ENCODE data around the gene EGLN1.
A peak's percentile ranks its signal among the peaks of the same experiment; 100 is the strongest.

Gene EGLN1

DNA sequence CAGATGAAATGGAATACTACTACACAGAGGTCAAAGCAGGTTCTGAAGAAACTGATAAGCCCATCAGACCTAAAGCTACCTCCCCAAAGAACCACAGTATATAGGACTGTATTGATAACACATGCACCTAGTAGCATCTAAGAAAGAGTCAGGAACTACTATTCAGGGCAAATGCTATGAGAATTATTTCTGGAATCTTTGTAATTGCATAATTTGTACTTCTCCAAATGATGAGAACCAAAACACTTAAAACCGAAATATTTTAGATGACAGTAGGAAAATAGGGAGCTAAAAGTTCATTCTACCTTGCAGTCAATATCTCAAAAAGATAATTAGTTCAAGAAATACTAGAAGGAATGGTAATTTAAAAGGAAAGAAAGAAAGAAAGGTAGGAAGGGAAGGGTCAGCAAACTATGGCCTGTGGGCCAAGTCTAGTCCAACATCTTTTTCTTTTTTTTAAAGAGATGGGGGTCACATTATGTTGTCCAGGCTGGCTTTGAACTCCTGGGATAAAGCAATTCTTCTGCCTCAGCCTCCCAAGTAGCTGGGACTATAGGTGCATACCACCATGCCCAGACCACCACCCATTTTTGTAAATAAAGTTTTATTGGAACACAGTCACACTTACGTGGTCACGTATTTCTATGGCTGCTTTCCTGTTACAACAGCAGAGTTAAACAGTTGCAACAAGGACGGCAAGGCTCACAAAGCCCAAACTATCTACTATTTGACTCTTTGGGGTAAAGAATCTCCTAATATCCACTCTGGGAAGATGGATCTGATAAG, 24.0 kb downstream of the EGLN1 start:
- no peak for DNase-seq (ENCODE audit: low read depth in 1 of 2, low spot score in 1 of 2)

DNA sequence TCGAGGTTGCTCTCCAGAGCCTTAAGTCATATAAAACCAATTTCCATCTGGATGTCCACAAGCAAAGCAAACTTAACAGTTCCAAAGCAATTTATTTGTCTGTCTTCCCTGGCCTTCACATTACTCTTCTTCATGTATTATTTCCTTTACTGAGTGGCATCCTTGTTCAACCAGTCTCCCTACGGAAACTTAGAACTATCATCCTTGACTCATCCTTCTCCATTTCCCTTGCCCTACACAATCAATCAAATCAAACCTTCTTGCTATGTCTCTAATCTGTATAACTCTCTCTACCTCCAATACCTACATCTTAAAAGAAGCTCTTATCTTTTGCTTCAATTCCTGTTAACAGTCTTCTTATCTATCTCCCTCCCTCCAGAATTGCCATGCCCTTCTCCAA, 25.4 kb downstream of the EGLN1 start:
- no peak for DNase-seq (ENCODE audit: low read depth in 1 of 2, low spot score in 1 of 2)

DNA sequence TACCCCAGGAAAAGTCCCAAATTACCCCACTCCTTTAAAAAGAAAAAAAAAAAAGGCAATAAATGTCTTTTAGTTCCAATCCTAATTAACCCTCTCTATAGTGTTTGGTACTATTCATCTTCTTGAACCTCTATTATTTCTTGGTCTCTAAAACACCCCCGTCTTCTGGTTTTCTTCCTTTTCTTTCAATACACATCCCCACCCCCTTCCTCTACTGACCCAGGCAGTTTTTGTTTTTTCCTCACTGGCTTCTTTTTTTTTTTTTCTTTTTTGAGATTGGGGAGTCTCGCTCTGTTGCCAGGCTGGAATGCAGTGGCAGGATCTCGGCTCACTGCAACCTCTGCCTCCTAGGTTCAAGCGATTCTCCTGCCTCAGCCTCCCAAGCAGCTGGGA, 26.1 kb downstream of the EGLN1 start:
- DNase-seq (ENCODE audit: low read depth in 1 of 2, low spot score in 1 of 2): no peak

DNA sequence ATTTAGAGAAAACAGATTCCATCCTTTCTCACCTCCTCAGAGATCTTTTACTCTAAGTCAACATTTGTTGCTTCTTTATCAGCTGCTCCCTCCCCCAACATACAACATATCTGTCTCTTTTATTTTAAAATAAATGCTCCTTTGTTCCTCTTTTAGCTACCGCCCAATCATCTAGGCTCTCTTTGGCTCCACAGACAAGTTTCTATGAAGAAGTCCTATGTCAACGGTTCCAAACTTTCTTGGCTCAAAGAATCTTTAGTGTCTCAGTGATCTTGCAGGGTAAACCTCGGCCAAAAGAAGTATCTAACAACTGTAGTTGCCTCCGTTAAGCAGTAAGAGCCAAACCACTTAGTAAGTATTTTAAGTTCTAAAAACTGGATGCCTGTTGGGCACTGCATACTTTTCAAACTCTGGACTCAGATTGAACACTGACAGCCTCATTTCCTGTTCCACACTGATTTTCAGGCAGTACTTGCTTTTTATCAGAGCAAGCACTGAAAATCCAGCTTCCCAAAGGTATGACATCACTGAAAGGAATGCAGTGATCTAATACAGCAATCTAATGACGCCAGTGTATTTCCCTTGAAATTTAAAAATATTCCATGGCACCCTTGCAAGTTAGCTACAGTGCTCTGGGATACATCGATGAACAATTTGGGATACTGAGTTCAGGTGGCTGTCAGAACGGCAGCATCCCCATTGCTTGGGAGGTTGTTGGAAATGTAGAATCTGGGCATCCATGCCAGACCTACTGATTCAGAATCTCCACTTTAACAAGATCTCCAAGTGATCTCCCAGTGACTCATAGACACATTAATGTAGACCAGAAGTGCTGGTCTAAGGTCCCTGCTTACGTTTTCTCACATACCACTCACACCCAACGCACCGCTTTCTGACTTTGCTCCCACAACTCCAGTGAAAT, 26.8 kb downstream of the EGLN1 start:
- DNase-seq (ENCODE audit: low read depth in 1 of 2, low spot score in 1 of 2): no peak

DNA sequence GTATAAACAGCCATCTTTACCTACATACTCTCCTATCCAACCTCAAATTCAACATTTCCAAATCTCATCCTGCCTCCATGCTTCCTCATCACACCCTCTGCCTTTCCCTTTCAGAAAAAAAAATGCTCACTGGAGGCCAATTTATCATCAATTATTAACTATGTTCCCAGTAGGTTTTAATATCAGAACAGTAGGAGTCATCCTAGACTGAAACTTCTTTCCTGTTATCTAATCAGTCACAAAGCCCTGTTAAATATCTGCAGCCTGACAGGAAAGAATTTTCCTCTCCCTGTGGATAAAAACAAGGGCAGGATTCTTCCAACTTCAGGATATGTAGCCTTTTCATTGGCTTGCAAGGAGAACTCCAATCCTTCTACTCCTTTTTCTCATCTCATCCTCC, 28.4 kb downstream of the EGLN1 start:
- no peak for DNase-seq (ENCODE audit: low read depth in 1 of 2, low spot score in 1 of 2)

DNA sequence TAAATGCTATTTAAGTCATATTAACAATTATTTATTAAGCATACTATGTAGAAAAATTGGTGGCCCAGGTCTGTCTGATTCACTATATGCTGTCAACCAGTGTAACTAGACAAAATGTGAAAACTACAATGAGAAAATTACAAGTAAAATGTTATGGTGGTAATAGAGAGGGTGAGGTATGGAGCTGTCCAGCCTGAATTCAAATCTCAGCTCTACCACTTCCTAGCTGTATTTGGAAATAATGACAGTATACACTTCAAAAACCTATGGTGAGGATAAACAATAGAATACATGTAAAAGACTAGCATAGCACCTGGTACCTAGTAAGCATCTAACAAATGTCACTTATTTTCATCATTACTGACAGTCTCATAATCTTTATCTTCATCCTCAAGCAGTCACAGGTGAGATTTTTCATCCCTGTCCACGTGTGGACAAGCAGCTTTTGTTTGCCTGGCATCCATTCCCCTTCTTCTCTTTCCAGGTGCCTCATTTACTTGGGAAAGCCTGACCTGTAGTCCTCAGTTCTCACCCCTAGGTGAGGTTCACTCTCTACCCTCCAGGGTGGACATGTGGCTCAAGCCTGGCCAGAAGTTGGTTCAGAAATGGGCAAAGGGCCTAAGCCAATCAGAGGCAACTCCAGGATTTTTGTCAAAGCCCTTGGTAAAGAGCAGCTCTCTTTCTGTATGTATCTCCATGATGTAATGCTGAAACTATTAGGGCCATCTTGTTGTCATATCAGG, 29.5 kb downstream of the EGLN1 start:
- no peak for DNase-seq (ENCODE audit: low read depth in 1 of 2, low spot score in 1 of 2)

DNA sequence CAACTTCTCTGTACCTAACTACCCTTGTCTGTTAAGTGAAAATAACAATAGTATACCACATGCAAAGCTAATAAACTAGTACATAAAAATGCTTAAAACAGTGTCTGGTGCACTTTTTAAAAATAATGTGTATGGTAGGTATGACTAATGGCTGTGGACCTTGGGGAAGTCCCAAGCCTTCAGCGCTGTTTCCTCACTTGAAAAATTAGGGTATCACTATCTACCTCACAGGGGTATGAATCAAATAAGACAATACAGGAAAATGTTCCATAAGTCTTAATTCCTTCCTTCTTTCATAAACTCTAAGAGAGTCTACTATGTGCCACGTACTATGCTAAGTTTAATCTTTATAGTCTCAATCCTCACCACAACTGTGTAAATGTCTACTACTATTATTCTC, 32.0 kb downstream of the EGLN1 start:
- DNase-seq (ENCODE audit: low read depth in 1 of 2, low spot score in 1 of 2): peak in 1 of 2 donors; percentile 13

DNA sequence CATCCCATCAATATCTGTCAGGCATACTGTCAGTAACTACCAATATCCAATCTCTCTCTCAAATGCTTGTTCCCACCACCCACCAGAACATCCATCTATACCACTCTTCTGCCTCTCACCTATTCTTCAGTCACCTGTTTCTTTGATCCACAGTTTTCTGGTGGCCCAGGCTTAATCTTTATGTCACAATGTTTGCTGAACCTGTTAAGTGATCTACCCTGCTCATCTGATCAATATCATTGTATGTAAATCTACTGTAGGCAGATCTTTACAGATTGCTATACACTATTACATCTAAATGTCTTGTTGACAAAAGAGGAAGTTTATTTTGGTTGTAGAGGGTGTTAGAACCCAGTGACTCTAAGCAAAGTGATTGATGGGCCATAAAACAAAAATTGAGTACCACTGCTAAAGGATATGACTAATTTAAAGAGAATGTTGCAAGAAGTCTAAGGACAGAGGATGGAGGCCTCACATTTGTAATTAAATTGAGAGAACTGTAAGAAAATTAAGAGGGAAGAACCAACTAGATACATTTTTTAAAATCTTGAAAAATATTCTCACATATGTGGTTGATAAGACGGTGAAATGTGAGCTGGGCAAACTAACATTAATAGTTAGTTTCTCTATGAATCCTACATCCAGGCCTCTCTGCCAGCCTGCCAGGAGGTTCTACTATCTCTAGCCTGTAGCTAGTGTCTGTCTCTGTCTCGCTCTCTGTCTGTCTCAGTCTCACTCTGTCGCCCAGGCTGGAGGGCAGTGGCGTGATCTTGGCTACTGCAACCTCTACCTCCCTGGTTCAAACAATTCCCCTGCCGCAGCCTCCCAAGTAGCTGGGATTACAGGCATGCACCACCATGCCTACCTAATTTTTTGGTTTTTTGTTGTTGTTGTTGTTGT, 34.1 kb downstream of the EGLN1 start:
- no peak for DNase-seq (ENCODE audit: low read depth in 1 of 2, low spot score in 1 of 2)

DNA sequence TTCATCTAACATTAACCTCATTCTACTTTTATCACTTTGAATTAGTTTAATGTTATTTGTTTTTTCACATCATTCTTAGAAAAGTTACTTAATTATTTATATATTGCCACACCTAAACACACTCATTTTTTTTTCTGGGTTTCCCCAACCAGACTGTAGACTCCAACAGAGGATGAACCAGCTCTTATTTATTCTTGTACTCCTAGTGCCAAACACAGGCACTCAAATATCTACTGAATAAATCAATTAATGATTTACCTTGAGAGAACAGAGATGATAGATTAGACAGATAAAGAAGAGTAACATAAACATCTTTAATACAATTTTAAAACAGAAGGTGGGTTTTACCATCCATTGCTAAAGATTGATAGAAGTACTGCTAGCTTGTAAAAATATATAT, 35.6 kb downstream of the EGLN1 start:
- DNase-seq (ENCODE audit: low read depth in 1 of 2, low spot score in 1 of 2): no peak

DNA sequence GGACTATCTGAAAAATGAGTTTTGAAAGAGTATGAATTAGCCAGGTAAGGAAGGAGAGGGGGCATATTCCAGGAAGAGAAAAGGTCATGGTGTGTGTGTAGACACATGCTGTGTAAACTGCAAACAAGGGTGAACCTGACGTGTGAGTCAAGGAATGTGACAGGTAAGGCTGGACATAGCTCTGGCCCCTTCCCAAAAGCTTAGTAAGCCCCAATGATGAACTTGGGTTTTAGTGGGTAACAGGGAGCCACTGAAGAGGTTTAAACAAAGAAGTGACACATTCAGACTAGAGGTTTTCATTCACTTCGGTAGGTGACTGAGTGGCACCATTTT, 36.7 kb downstream of the EGLN1 start:
- DNase-seq (ENCODE audit: low read depth in 1 of 2, low spot score in 1 of 2): no peak

DNA sequence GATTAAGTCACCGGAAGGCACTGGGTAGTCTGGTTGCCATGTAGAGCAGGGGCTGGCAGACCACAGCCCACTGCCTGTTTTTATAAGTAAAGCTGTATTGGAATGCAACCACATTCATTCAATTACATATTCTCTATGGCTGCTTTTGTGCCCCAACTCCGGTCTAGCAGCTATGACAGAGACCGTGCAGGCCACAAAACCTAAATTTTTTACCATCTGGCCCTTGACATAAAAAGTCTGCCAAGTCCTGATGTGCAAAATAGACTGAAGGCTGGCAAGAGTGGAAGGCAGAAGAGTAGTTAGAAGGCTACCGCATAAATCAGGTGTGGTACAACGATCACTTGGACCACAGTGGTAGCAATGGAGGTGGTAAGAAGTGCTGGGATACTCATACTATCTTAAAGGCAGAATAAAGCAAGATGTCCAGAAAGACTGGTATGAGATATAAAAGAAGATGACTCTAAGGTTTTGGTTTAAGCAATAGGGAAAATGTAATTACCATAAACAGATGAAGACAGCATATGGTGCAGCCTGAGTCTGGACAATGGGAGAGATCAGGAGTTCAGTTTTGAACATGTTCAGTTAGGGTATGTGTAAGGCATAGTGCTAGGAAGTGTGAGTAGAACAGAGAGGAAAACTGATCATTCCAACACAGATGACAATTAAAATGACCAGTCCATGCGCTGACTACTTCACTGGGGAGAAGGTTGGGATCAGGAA, 37.2 kb downstream of the EGLN1 start:
- DNase-seq (ENCODE audit: low read depth in 1 of 2, low spot score in 1 of 2): no peak

DNA sequence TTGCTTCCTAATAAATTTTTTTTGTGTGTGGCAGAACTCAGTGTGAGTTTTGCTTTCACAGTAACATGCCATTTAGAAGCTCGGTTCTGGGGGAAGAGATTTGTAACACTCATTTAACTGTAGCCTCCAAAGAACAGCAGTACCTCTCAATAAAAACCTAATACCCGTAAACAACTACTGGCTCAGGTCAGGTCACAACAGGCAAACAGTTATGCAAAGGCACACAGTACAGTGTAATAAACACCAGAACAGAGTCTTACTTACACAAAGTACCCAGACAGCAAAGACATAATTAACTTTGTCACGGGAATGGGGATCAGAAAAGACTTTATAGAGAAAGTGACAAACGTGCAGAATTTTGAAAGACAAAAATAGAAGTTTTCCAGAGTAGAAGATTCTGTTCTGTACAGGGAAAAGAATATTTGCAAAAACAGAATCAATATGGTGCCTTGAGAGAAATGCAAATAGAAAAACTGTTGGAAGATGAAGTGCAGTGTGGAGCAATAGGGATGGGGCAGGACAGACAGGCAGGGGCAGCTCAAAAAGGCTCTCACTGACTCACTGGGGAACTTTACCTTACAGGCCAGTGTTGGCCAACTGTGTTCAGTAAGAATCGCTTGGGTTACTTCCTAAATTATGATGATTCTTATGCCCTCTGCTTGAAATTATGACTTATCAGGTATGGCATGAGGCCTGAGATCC, 38.8 kb downstream of the EGLN1 start:
- no peak for DNase-seq (ENCODE audit: low read depth in 1 of 2, low spot score in 1 of 2)

DNA sequence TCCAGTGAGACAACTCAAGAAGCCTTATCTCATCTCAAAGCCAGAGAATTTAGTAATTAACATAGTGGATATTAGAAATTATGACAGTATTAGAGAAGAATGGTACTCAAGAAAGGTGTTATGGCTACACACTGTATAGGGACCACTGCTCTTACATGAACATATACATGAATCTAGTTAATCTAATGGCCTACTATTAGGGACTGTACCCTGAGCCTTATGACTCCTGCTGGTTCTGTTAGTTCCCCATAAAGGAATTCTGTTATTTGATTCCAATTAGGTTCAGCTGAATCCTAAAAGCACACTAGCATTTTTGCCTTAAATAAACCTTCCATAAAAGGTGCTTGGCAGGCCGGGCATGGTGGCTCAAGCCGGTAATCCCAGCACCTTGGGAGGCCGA, 39.7 kb downstream of the EGLN1 start:
- no peak for DNase-seq (ENCODE audit: low read depth in 1 of 2, low spot score in 1 of 2)

DNA sequence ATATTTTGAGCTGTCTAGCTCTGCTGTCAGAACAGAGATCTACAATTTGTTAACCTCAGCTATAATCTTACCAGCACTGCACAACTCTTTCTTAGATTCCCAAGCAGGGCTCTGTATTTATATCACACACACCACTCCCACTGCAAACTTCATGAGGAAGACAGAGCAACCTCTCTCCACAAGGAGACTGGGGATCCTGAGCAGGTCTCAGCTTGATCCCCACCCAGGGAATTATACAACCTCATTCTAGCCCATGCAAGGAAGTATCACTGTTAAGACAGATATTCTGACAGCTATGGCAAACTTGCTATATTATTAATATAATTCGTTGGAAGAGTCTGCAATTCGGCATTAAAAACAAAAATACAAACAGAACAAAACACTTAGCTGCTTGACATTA, 40.4 kb downstream of the EGLN1 start:
- DNase-seq (ENCODE audit: low read depth in 1 of 2, low spot score in 1 of 2): no peak

DNA sequence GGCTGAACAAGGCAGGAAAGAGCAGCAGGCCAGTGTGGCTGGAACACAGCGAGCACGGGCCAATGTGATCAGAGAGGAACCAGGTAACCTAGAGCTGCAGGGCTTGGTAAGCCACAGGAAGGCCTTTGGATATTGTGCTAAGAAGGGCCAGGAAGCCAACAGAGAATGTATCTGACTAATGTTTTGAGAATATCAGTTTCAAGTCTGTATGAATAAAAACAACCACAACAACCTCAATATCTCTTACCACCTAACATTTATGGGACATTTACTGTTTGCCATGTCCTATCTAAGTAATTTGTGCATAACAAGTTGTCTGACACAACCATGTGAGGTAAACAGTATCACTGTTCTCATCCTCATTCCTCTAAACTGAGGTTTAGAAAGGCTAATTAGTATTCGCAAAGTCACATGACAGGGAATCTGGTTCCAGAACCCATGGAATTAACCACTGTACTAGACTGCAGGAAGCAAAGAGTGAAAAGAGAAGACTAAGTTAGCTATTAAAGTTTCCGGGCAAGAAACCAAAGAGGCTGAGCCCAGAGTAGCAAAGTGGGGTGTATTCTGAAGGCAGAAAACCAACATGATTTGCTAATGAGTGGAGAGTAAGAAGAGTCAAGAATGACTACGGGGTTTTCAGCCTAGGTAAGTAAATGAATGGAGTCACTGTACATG, 45.1 kb downstream of the EGLN1 start:
- DNase-seq (ENCODE audit: low read depth in 1 of 2, low spot score in 1 of 2): no peak

DNA sequence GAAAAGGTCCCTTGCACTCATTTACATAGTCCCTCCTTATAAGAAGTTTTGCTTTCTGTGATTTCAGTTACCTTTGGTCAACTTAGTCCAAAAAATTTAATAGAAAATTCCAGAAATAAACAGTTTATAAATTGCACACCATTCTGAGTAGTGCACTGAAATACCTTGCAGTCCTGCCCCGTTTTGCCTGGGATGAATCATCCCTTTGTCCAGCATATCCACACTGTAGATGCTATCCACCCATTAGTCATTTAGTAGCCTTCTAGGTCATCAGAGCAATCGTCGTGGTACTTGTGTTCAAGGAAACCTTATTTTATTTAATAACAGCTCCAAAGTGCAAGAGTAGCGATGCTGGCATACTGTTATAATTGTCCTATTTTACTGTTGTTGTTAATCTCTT, 46.0 kb downstream of the EGLN1 start:
- no peak for DNase-seq (ENCODE audit: low read depth in 1 of 2, low spot score in 1 of 2)

DNA sequence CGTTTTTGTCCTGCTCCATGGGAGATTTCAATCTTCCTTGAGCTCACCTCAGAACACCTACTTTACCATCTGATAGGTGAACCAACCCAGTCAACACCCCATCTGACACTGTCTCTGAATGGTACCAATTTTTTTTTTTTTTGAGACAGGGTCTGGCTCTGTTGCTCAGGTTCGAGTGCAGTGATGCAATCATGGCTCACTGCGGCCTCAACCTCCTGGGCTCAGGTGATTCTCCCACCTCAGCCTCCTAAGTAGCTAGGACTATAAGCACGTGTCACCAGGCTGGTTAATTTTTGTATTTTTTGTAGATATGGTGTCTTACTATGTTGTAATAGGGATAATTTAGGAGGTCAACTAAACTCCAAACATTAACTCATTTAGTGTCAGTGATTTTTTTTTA, 47.7 kb downstream of the EGLN1 start:
- no peak for DNase-seq (ENCODE audit: low read depth in 1 of 2, low spot score in 1 of 2)

DNA sequence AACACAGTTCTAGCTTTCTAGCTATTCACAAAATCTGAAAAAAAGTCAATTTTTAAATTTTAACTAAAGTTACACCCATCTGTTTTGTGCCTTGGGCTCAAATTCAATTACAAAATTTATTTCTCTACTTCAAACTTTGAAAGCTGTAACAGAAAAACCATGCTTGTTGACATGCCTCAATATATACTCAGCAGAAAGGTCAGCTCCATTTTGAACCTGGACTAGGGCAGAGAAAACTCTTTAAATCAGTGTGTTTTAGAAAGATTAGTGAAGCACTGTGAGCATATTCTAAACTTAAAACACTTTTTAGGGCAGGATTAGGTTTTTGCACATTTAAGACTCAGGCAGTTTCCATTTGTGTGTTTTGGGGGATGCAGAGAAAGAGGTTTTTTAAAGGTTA, 49.6 kb downstream of the EGLN1 start:
- no peak for DNase-seq (ENCODE audit: low read depth in 1 of 2, low spot score in 1 of 2)

DNA sequence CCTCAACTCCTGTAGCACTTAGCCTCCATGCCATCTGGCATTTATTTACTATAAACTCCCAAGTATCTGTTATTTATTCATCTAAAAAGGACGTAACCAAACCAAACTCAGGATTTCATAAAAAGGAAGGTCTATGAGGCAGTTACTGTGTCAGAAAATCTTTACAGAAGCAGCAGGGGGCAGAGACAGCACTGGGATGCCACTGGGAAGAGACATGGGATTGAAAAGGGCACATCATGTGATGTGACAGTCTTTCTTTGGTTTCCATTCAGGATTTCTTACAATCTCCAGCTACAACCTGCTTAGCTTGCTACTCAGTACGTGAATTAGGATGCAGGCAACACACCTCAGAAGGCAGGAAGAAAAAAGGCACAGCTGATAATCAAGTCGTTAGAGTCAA, 52.8 kb downstream of the EGLN1 start:
- DNase-seq (ENCODE audit: low read depth in 1 of 2, low spot score in 1 of 2): no peak
